Upper lobe of right lung (tissue), 1 donor: Measurements from ENCODE around the gene KDF1. TPM values are rescaled to one million over a fixed set of nuclear protein-coding genes. Genes with fewer than 3 reads are reported as not detected.
A peak's percentile ranks its signal among the peaks of the same experiment; 100 is the strongest.

ENCODE experiments used
- ATAC-seq: fragments of 200-7000 bp; cut with Tn5 transposase; one replicate; pipeline ENCODE4 v1.9.1; 2020; ENCODE audit warnings: mild to moderate bottlenecking, moderate library complexity
- DNase-seq: peaks from one replicate; pipeline ENCODE4 v3.0.0-alpha.2; 2020
- H3K27ac ChIP-seq: fragments of 200-600 bp; one replicate; pipeline ENCODE4 v1.8.0; 2022
- H3K27me3 ChIP-seq: fragments of 200-600 bp; one replicate; pipeline ENCODE4 v1.8.0; 2022; ENCODE audit warnings: mild to moderate bottlenecking
- H3K36me3 ChIP-seq: fragments of 200-600 bp; one replicate; pipeline ENCODE4 v1.8.0; 2022
- H3K4me1 ChIP-seq: fragments of 200-600 bp; one replicate; pipeline ENCODE4 v1.8.0; 2022
- H3K4me3 ChIP-seq: fragments of 200-600 bp; one replicate; pipeline ENCODE4 v1.8.0; 2022; ENCODE audit warnings: mild to moderate bottlenecking
- H3K9me3 ChIP-seq: fragments of 200-600 bp; one replicate; pipeline ENCODE4 v1.8.0; 2022
- intact Hi-C: fragments of 100-400 bp; cut with DNase I; formaldehyde crosslinking; loops from one replicate; pipeline ENCODE4 v1.11.0; 2022
- total RNA-seq: library from RNA; stranded (reverse); fragmentation: NEBNext Ultra II Directional; extraction: Animal tissue kit (Norgen Biotek cat#: 25700); gene quantifications from one replicate; pipeline ENCODE4 v1.2.1, GENCODE V29; 2021
- TF ChIP-seq, protein P1 (sequence below): fragments of 200-600 bp; IDR thresholded peaks from one replicate; pipeline ENCODE4 v1.8.0; 2022; ENCODE audit warnings: antibody characterized with exemption
- donor health status: DM: no; HTN: yes; CAD: no; lungs with severe emphysema.

KDF1 gene
- total RNA-seq, 1 donor from 2014 or later: 10.5 TPM

DNA sequence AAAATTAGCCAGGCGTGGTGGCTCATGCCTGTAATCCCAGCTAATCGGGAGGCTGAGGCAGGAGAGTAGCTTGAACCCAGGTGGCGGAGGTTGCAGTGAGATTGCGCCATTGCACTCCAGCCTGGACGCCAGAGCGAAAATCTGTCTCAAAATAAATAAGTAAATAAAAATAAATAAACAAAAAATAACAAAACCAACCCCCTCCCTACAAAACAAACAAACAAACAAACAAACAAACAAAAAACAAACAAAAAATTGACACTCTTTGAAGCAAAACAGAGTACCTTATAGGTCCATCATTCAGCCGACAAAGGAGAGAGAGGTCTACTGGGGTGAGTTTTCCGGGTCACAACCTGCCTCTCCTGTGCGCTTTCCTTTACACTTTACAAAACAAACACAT lies 5.4 kb upstream of the KDF1 start:
- intact Hi-C loops: no loop called here
- DNase-seq (no peak), ATAC-seq (no peak)
- no peaks in the 10 kb centered on the region for H3K36me3 ChIP-seq
- H3K27ac ChIP-seq: no peak overlapping the region
- H3K27me3 ChIP-seq: peaks cover 3% of the 10 kb centered on the region
- TF ChIP-seq, protein P1, sequence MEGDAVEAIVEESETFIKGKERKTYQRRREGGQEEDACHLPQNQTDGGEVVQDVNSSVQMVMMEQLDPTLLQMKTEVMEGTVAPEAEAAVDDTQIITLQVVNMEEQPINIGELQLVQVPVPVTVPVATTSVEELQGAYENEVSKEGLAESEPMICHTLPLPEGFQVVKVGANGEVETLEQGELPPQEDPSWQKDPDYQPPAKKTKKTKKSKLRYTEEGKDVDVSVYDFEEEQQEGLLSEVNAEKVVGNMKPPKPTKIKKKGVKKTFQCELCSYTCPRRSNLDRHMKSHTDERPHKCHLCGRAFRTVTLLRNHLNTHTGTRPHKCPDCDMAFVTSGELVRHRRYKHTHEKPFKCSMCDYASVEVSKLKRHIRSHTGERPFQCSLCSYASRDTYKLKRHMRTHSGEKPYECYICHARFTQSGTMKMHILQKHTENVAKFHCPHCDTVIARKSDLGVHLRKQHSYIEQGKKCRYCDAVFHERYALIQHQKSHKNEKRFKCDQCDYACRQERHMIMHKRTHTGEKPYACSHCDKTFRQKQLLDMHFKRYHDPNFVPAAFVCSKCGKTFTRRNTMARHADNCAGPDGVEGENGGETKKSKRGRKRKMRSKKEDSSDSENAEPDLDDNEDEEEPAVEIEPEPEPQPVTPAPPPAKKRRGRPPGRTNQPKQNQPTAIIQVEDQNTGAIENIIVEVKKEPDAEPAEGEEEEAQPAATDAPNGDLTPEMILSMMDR: no peak
- H3K9me3 ChIP-seq: no peaks in the 10 kb centered on the region
- H3K4me3 ChIP-seq: no peak overlapping the region
- H3K4me1 ChIP-seq: no peaks in the 10 kb centered on the region

DNA sequence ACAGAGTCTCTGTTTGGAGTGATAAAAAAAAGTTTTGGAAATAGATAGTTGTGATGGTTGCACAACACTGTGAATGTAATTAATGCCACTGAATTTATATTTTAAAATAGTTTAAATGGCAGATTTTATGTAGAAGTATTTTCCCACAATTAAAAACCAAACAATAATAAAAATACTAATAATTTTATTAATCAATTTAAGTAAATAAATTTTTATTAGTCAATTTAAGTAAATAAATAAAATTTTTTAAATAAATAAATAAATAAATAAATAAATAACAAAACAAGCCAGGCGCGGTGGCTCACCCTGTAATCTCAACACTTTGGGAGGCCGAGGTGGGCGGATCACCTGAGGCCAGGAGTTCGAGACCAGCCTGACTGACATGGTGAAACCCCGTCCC lies 4.9 kb upstream of the KDF1 start:
- no peak overlapping the region for H3K27ac ChIP-seq
- H3K27me3 ChIP-seq: peaks cover 7% of the 10 kb centered on the region
- no peak for ATAC-seq
- no peaks in the 10 kb centered on the region for H3K4me1 ChIP-seq
- H3K4me3 ChIP-seq: no peak overlapping the region
- no peaks in the 10 kb centered on the region for H3K9me3 ChIP-seq
- intact Hi-C loops: no loop called here
- DNase-seq: no peak
- H3K36me3 ChIP-seq: no peaks in the 10 kb centered on the region
- TF ChIP-seq, protein P1: no peak

DNA sequence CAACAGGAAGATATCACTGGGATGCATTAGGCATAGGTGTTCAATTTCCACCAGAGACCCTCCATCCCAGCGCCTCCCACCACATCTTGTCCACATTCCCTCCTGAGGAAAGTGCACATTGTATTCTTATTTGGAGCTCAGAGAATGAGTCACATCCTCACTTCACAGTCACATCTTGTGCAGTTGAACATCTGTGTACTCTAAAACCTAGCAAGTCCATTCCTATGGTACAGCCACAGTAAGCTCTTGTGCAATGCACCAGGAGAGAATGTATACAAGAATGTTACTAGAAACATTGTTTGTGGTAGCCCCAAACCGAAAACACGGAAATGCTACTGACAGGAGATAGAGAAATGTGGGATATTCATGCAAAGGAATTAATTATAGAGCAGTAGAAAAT lies 1.6 kb upstream of the KDF1 start:
- Histone ChIP-seq H3K36me3 (no peaks in the 10 kb centered on the region), H3K4me3 (no peak overlapping the region), H3K27me3 (peaks cover 32% of the 10 kb centered on the region), H3K27ac (no peak overlapping the region), H3K4me1 (no peaks in the 10 kb centered on the region), H3K9me3 (no peaks in the 10 kb centered on the region)
- TF ChIP-seq, protein P1: no peak
- intact Hi-C loops: no loop called here
- DNase-seq (no peak), ATAC-seq (no peak)

DNA sequence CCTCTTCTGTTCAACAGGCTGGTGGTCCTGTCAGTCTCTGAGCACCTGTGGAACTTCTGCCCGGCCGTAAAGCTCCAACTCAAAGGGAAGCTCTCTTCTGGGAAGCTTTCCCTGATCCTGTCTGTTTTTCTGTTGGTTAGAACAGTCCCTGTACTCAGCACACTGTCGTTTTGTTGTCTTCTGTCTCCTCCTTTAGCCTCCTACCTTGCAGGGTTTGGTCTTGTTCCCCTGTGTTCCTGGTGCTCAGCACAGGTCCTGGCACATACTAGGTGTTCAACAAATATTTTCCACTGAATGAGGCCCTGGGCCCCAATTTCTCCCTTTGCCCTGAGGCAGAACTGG lies 328 bp upstream of the KDF1 start:
- Histone ChIP-seq H3K27ac (peak overlapping the region; percentile 55), H3K4me1 (no peaks in the 10 kb centered on the region), H3K27me3 (peaks cover 32% of the 10 kb centered on the region), H3K4me3 (peak overlapping the region; percentile 60), H3K9me3 (no peaks in the 10 kb centered on the region), H3K36me3 (no peaks in the 10 kb centered on the region)
- intact Hi-C loops: no loop called here
- ATAC-seq (no peak), DNase-seq (no peak)
- TF ChIP-seq, protein P1: no peak

DNA sequence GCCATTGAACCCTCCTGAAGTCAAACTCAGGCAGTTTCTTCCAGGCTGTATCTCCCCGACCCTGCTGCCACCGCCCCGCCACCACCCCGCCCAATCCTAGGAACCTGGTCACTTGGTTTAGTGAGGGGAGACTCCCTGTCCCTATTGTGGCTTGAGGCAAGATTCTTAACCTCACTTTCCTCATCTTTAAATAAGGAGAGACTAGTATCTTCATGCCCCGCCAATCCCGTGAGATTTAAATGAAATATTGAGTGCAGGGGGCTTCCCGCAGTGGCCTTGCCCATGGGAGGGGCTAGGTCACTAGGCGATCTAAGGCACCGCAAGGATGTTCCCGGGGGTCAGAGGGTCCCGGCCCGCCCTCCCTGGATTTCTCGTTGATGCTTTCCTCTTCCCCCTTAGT lies 998 bp downstream of the KDF1 start:
- H3K27me3 ChIP-seq: peaks cover 32% of the 10 kb centered on the region
- ATAC-seq (no peak), DNase-seq (no peak)
- intact Hi-C loops: no loop called here
- H3K9me3 ChIP-seq: no peaks in the 10 kb centered on the region
- peak overlapping the region; percentile 60 for H3K4me3 ChIP-seq
- no peaks in the 10 kb centered on the region for H3K4me1 ChIP-seq
- no peaks in the 10 kb centered on the region for H3K36me3 ChIP-seq
- no peak overlapping the region for H3K27ac ChIP-seq
- TF ChIP-seq, protein P1: no peak

DNA sequence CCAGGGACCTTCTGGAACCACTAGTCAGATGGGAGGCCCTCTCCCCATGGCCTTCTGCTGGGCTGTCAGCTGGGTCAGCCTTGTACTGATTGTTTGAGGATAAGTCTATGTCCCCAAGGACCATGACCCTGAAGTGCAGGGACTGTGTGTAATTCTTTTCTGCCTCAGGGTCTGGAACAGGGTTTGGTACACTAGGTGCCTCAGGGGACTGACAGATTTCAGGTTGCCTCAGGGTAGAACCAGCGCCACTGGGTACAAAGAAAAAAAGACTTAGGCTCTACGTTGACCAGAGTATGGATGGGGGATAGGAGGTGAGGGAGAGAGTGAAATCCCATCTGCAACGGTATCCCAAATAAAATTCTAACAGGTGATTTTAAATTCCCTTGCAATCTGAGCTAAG lies 3.0 kb downstream of the KDF1 start:
- Histone ChIP-seq H3K4me1 (no peaks in the 10 kb centered on the region), H3K27me3 (peaks cover 32% of the 10 kb centered on the region), H3K9me3 (no peaks in the 10 kb centered on the region), H3K36me3 (no peaks in the 10 kb centered on the region), H3K4me3 (no peak overlapping the region), H3K27ac (no peak overlapping the region)
- ATAC-seq (no peak), DNase-seq (no peak)
- TF ChIP-seq, protein P1: no peak
- intact Hi-C loops: no loop called here
